GM18907 (cell line): ENCODE results near the gene ASB3.
"Not testable (repeated sequence)": the region's sequence is repeated elsewhere in the genome, so short reads cannot be mapped to it uniquely, and the experiment has no call there.

Experiments
- ATAC-seq: cut with Tn5 transposase; IDR thresholded peaks from one replicate; pipeline ENCODE4 v1.9.1; 2021; ENCODE audit warnings: mild to moderate bottlenecking, moderate library complexity; ENCODE audit not compliant: unreplicated experiment

The ASB3 gene

DNA sequence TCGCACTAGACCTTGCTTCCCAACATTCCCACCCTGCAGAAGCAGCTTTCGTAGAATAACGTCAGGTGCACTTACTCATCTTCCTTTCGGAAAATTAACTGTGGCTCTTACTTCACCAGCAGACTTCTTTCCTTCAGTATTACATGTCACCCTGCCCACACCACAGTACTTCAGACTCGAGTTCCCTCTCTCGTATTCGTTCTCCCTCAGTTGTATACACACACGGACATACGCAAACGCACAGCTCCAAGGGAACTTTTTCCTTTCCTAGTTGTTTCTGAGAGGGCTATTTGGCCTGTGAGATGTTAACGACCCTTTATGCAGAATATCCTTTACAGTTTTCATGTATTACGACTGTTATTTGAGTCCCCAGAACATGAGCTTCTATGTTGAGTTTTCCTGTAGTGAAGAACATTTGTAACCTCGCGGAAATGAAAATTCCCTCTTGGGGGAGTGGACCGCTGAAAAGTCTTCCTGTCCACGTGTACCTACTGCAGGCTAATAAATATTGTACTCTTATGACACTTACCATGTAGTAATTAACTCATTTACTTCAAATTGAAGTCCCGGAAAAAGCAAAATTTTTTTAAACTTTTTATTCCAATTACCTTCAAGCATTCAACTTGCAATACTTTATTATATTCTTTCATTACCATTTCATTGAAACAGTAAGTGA, 999 bp upstream of the ASB3 start:
- ATAC-seq, result peak; percentile 3

DNA sequence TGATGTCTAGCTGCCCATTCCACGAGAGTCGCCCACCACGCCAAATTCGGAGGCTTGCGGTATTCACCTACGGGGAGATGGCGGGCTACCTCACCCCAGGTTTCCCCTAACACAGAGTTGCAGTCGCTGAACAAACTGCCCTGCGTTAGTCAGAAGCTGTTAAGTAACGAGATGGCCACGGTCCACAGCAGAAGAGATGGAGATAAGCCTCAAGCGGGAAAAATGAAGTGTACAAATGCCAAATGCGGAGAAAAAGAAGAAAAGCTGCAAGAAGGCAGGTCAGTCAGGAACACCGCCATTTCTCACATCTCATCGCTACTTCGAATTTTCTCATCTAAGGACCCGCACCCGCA, 425 bp downstream of the ASB3 start:
- peak; percentile 15 for ATAC-seq

DNA sequence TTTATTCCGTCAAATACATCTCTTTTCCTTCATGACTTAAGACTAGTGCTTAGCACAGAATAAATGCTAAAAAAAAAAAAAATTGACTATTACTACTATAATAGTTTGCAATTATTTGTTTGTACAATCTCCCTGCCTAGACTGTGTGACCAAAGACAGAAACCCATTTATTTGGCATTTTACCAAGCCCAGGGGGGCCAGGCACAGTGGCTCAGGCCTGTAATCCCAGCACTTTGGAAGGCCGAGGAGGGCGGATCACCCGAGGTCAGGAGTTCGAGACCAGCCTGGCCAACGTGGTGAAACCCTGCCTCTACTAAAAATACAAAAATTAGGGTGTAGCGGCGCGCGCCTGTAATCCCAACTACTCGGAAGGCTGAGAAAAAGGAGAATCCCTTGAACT, 1.4 kb downstream of the ASB3 start:
- no peak for ATAC-seq

DNA sequence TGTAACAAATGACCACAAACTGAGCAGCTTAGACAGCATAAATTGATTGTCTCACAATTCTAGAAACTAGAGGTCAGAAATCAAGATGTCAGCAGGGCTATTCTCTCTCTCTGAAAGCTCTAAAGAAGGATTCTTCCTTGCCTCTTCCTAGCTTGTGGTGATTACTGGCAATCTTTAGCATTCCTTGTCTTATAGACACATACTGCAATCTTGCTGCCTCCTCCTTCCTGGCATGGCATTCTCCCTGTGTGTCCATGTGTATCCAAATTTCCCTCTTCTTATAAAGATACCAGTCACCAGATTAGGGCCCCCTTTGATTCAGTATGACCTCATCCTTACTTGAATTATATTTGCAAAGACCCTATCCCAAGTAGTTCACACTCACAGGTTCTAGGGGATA, 2.3 kb downstream of the ASB3 start:
- no peak for ATAC-seq

DNA sequence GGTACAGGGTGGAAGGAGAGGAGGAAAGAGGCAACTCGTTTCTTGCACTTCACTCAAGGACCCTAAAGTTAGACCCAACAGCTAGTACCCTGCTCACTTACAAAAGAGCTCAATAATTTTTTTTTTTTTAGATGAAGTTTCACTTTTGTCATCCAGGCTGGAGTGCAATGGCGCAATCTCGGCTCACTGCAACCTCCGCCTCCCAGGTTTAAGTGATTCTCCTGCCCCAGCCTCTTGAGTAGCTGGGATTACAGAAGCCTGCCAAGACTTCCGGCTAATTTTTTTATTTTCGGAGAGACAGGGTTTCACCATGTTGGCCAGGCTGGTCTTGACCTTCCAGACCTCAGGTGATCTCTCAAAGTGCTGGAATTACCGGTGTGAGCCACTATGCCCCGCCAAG, 4.1 kb downstream of the ASB3 start:
- ATAC-seq, result no peak

DNA sequence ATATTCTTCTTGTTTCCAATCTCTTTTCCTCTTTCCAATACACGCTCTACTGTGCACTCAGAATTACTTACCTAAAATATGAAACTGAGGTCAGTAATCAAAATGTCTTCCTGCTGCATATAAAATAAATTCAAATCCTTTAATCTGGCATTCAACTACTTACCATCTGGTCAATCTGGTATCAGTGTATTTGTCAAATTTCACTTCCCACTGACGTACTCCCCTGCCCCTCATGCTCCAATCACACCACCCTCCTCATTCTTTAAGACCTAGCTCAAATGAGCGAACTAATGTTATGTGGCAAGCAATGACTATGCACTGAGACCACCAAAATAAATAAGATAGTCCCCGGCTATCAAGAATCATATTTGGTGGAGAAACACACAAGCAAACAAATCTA, 6.7 kb downstream of the ASB3 start:
- ATAC-seq, result no peak

DNA sequence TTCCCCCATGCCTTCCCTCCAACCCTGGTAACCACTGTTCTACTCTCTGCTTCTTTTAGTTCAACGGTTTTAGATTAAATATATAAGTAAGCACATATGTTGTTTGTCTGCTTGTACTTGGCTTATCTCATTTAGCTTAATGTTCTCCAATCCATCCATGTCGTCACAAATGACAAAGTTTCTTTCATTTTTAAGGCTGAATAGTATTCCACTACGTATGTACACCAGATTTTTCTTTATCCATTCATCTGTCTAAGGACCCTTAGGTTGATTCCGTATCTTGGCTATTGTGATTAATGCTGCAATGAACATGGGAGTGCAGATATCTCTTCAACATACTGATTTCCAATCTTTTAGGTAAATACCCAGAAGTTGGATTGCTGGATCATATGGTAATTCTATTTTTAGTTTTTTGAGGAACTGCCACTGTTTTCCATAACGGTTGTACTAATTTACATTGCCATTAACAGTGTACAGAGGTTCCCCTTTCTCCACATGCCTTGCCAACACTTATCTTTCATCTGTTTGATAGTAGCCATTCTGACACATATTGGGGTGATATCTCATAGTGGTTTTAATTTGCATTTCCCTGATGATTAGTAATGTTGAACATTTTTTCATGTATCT, 8.1 kb downstream of the ASB3 start:
- ATAC-seq, result no peak

DNA sequence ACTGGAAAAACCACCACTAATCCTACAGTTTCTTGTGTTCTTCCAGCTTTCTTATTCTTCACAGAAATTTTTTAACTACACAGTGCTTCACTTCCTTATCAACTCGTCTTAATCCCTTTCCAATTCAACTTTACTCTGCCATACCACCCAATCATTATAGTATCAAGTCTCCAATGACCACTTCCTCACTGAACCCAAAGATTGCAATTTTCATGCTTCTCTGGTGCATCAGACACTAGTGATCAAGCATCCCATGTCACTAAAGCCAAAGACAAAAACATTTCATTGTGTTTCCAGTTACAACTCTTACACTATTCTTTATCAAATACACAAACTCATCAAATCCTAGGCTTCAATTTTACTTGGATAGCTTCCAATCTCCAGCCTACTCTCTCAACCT, 9.6 kb downstream of the ASB3 start:
- ATAC-seq, result no peak

DNA sequence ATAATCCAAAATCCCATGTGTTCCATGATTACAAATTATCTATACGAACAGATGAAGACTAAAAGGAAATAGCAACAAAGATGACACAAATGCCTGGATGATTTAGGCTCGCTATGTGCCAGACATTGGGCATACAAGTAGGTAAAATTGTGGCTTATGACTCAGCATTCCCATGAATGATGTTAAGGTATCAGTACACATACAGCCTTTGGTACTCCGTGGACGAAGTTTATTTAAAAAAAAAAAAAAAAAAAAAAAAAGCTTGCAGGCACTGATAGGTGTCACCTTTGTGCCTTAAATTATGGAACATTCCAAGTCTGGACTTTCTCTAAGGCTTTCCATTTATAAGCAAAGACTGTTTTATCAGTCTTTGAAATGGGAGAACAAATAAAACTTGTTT, 16.5 kb downstream of the ASB3 start:
- no peak for ATAC-seq

DNA sequence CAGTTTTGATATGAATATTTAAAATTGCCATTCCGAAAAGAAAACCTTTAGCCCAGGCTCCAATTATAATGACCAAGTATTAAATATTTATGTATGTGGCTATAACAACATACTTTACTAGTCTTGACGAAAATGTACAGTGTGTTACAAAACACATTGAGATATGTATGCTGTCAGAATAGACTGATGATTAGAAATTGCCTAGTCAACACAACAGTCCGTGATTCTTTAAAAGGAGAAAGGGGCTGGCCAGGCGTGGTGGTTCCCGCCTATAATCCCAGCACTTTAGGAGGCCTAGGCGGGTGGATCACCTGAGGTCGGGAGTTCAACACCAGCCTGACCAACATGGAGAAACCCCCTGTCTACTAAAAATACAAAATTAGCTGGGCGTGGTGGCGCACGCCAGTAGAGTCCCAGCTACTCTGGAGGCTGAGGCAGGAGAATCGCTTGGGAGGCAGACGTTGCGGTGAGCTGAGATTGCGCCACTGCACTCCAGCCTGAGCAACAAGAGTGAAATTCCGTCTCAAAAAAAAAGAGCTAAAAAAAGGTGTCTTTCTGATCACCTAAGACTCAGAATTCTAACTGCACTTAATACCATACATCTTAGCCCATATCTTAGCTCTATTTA, 17.3 kb downstream of the ASB3 start:
- ATAC-seq, result no peak

DNA sequence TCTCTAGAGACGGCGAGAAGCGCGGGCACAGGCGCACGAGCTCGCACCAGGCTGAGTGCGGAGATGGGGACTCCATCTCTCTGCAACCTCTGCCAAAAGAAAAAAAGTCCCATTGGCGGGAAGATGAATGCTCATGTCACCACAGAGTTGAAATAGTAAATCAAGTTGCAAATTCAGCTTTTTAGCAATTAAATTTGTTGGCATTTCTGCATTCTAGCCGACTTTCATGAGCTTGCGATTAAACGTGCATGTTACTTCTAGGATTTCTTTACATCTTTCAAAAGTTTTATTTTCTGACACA, 18.6 kb downstream of the ASB3 start:
- ATAC-seq, result peak; percentile 62

DNA sequence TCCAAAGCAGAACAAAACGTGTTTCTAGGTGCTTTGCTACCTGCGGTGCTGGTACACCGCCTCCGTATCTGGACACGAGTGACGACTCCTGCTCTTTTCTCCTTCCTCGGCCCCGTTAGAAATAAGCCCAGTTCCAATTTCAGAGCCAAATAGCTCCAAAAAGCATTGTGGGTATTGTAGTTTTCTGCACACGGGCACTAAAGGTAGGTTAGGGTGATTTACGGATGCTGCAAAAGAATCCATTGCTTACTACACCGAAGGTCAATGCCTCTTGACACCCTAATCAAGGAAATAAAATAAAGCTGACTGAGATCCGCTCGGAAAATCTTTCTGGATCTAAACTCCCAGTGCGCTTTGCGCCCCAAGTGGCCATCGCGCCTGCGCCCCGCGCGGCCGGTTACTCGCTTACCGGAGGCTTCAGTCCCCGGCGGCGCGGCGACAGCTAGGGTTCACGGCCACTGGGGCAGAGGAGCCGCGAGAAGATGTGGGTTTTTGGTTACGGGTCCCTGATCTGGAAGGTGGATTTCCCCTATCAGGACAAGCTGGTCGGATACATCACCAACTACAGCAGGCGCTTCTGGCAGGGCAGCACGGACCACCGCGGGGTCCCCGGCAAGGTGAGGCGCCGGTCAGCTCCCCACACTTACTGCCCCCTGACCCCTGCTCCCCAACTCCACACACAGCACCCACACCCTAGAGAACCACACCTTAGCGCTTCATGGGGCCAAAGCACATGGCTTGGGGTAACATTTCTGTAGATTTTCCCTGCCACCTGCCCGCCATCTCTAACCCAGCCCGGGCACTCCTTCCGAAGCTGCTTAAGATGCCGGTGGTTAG, 19.1 kb downstream of the ASB3 start, which contains the start of gene CHAC2:
TSS of gene CHAC2 (plus strand) at position 400 of the 837 bp plus-strand sequence. CDS start at position 483, 83 bp downstream.
- ATAC-seq, result peak; percentile 95

DNA sequence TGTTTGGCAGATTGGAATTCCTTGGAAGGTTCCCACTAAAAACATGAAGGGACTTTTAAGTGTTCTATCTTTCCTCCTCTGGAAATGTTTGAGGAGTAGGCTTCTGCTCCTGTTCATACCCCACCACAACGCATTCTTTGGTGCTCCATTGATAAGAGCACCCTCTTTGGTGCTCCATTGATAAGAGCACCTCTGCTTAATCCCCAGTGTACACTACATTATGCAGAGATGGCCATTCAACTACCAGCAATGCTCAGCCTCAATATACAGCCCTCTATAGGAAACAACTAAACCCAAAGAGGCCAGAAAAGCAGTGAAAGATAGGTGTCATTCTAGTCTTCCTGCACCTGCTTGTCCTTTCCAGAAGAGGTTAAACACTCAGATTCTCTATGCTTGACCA, 21.0 kb downstream of the ASB3 start:
- ATAC-seq, result no peak

DNA sequence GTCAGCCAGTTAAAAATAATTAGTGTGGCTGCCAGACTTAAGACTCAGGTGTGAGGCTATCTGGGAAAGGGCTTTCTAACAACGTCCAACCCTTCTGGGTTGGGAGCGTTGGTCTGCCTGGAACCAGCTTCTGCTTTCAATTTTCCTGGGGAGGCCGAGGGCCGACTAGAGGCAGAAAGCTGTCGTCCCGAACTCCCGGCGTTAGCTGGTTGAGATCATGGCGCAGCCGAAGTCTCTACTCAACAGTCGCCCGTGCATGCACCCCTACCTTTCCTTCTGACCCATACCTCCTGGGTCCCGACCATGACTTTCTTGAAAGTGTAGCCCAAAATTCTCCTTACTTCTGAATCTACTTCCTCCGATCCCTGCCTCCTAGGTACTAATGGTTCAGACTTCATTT, 29.5 kb downstream of the ASB3 start:
- ATAC-seq, result not testable (repeated sequence)

DNA sequence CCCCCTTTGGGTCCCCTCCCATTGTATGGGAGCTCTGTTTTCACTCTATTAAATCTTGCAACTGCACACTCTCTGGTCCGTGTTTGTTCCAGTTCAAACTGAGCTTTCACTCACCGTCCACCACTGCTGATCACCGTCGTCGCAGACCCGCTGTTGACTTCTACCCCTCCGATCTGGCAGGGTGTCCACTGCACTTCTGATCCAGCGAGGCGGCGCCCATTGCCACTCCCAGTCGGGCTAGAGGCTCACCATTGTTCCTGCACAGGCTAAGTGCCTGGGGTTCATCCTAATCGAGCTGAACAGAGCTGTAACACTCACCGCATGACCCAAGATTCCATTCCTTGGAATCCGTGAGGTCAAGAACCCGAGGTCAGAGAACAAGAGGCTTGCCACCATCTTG, 30.1 kb downstream of the ASB3 start:
- ATAC-seq, result no peak

DNA sequence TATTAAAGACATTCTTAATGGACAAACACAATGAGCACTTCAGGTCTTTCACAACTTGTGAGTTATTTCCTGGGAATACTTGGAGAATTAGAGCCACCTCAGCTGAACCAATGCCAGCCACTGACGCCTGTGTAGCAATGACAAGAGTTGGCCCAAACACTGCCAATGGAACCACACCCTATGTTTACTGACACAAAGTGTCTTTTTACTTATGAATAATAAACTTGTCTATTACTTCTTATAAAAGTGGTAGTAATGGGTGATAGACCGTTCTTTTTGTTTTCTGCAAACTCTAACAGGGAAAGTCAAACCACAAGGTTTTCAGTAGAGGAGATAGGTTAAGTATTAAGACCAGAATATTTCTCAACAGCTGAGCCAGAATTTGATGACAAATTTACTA, 31.6 kb downstream of the ASB3 start:
- ATAC-seq, result peak; percentile 42

DNA sequence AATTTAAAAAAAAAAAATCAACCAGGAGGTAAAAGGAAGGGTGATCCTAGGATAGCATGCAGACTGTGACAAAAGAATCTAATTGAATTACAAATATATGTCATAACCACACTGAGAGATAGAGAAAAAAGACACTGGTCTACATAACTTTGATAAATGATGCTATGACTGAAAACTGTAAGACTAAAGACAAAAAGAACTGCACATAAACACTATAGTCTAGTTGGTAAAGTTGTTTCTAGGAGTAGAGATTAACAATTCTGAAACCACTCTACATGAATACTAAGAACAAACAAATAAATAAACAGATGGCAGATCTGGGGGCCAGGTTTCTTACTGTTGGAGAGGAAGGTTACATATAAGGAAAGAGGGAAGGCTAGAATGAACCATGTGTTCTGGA, 33.7 kb downstream of the ASB3 start:
- ATAC-seq, result no peak

DNA sequence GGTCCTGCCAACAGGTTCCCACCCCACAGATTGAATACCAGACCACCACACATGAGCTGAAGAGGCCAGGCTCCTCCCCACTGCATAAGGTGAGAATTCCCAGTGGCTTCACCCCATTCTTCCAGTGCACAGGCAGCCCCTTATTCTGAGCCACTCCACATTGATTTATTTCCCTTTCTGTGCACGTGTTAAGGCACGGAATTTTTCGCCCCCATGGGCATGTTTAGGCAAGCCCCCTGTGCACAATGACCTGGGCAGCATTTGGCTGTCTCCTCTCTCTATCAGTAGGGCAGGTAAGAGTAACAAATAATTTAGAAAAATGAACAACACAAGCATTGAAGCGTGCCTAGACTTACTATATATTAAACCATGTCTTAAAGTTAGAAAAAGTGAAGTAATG, 34.4 kb downstream of the ASB3 start:
- ATAC-seq, result no peak

DNA sequence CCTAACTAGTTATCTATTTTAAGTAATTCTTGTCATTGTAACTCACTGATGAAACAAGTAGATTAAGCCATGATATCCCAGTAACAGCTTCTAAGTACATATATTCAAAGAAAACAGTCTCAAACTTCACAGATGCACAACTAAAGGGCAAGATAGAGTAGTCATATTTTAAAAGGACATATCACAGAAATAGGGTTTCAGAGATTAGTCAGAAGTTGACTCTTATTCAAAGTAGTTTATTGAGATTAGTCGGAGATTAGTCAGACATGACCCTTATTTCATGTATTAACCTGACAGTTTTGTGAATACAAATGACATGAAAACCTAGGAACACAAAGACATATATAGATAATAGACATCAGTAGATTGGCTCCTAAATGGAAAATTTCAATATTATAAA, 35.0 kb downstream of the ASB3 start:
- ATAC-seq, result peak; percentile 95

DNA sequence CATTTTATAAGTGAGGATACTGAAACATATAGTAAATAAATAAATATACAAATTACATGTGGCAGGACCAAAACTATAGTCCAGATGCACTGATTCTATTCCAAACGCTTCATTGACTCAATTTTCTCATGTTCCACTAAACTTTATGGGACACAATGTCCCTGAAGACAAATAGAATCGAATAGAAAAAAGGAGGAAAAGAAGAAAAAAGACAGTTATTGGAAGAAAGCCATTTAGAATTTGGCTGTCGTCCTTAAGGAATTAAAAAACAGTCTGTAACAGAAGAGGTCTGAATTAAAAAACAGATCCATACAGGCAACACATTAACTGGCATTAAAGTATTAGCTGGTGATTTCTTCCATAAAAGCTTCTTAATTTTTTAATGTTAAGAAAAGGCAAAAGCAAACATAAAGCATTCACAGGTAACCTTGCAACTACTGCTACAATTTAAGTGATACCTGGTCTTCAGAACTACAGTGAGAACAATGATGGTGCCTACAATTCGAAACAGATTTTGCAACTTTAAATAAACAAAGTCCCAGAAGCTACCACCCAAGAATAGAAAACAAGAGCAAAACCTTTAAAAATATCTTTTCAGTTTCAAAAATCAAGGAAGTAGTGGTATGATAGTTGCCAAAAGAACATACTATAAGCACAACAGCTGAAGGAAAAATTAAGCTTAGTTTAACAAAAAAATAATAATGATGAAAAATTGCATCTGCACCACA, 36.5 kb downstream of the ASB3 start:
- no peak for ATAC-seq

DNA sequence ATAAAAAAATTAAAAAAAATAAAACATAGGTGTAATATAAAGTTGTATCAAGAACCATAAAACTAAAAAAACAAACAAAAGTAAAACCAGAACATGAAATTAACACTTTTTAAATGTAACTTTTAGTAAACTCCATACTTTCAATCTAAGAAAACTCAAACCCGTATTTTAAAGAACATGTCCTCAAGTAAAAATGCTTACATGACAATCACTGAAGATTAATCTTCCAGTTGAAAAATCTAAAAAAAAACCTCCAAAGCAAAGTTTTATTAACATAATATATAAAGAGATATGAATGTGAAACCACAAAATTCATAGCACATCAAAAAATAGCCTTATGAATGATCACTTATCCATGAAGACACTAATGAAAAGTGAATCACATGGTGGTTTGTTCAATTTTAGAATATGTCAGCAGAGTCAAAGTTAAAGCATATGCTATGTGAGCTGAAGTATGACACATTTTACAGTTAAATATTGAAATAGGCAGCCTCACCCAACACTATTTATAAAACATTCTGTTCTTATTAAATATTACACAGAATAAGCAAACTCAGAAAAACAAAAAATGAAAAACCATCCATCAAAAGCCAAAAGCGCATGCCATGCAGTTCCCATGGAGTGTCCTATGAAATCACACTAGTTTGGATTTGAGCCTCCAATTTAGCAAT, 42.2 kb downstream of the ASB3 start:
- ATAC-seq, result no peak
